K562 (cell line): ENCODE measurements around the gene ZSWIM1. TPM values are rescaled to one million over a fixed set of nuclear protein-coding genes. Genes with fewer than 3 reads are reported as not detected.

ENCODE experiments used
- BCOR ChIP-seq: fragments of 450-650 bp; IDR thresholded peaks from 2 replicates; pipeline ENCODE4 v1.6.1; 2016
- CBFB ChIP-seq: sonication (generic); formaldehyde crosslinking; IDR thresholded peaks from 2 replicates; pipeline ENCODE4 v1.4.0; 2020; ENCODE audit warnings: mild to moderate bottlenecking, missing genetic modification reagents
- CEBPB ChIP-seq: fragments of 450-650 bp; IDR thresholded peaks from 2 replicates; pipeline ENCODE4 v1.6.1; 2016; ENCODE audit warnings: missing genetic modification characterization, missing compliant biosample characterization
- DNMT1 ChIP-seq: fragments of 450-650 bp; IDR thresholded peaks from 2 replicates; pipeline ENCODE4 v1.6.1; 2016; ENCODE audit warnings: antibody characterized with exemption, mild to moderate bottlenecking
- FIP1L1 ChIP-seq: fragments of 200-400 bp; formaldehyde crosslinking; IDR thresholded peaks from 2 replicates; pipeline ENCODE4 v1.6.1; 2018; ENCODE audit warnings: mild to moderate bottlenecking, low read depth, low read length; ENCODE audit not compliant: poor library complexity, severe bottlenecking
- FOXK2 ChIP-seq, 2 experiments: fragments of 450-650 bp; IDR thresholded peaks in 1 of 2; conservative IDR thresholded peaks in 1 of 2; 2 replicates each; pipeline ENCODE4 v1.6.1; 2016; ENCODE audit warnings: low read depth in 2 of 2, mild to moderate bottlenecking in 1 of 2
- KDM1A ChIP-seq, 2 experiments: fragments of 450-650 bp; IDR thresholded peaks; 2 replicates each; pipeline ENCODE4 v1.6.1; 2016; ENCODE audit warnings: mild to moderate bottlenecking in 2 of 2
- KLF6 ChIP-seq: fragments of 250-450 bp; sonication (Bioruptor Pico); IDR thresholded peaks from 2 replicates; pipeline ENCODE4 v1.4.0; 2020; ENCODE audit warnings: mild to moderate bottlenecking, moderate library complexity, borderline replicate concordance
- MBD2 ChIP-seq: sonication (generic); IDR thresholded peaks from 2 replicates; pipeline ENCODE4 v1.6.1; 2016; ENCODE audit warnings: low read depth, borderline replicate concordance
- MCM5 ChIP-seq: fragments of 450-650 bp; IDR thresholded peaks from 2 replicates; pipeline ENCODE4 v1.6.1; 2016; ENCODE audit warnings: low read depth
- NR2C1 ChIP-seq, 2 experiments: fragments of 450-650 bp; IDR thresholded peaks; 2 replicates each; pipeline ENCODE4 v1.6.1; 2017; ENCODE audit warnings: mild to moderate bottlenecking in 2 of 2, antibody characterized with exemption in 1 of 2, inconsistent platforms in 1 of 2, missing compliant biosample characterization in 1 of 2, missing genetic modification characterization in 1 of 2
- SIN3B ChIP-seq: fragments of 450-650 bp; IDR thresholded peaks from 2 replicates; pipeline ENCODE4 v1.6.1; 2017; ENCODE audit warnings: low read depth, mild to moderate bottlenecking, moderate library complexity
- SMARCA5 ChIP-seq: fragments of 450-650 bp; IDR thresholded peaks from 2 replicates; pipeline ENCODE4 v1.6.1; 2016
- SMC3 ChIP-seq: conservative IDR thresholded peaks from 2 replicates; pipeline ENCODE4 v1.6.1; 2011; ENCODE audit warnings: low read depth, low read length, improper control_type of control experiment; ENCODE audit not compliant: insufficient read depth
- ZFPM2 ChIP-seq: fragments of 250-450 bp; sonication (Bioruptor Pico); IDR thresholded peaks from 2 replicates; pipeline ENCODE4 v1.5.1; 2022; ENCODE audit warnings: mild to moderate bottlenecking
- ZNF644 ChIP-seq: fragments of 200-800 bp; sonication (Bioruptor generic); IDR thresholded peaks from 2 replicates; pipeline ENCODE4 v1.6.1; 2016; ENCODE audit warnings: low read depth, missing genetic modification characterization, missing compliant biosample characterization
- ZNF76 ChIP-seq: fragments of 250-450 bp; sonication (Bioruptor Pico); IDR thresholded peaks from 2 replicates; pipeline ENCODE4 v1.4.0; 2020; ENCODE audit warnings: mild to moderate bottlenecking, moderate library complexity, borderline replicate concordance
- ZSCAN32 ChIP-seq: fragments of 450-650 bp; formaldehyde crosslinking; IDR thresholded peaks from 2 replicates; pipeline ENCODE4 v1.4.0; 2020; ENCODE audit warnings: mild to moderate bottlenecking, moderate library complexity
- polyA plus RNA-seq, 8 experiments: library from polyadenylated mRNA; depleted of rRNA in 4 of 8; stranded (reverse) in 5 of 8; unstranded in 3 of 8; fragments of >200 nt; fragmentation: Nextera tagmentation in 2 of 8; fragmentation: Illumina TruSeq in 1 of 8; extraction: Ambion mirVana in 2 of 8; extraction: Trizol in 1 of 8; gene quantifications; 2 replicates each; pipeline versions ENCODE4 v1.2.1 to v1.2.3, GENCODE V29; 2011 to 2014; ENCODE audit warnings: inconsistent platforms in 1 of 8, missing spikeins in 1 of 8
- total RNA-seq, 7 experiments: library from RNA; depleted of rRNA in 6 of 7; stranded (reverse); fragments of >200 nt in 6 of 7; fragmentation: Illumina TruSeq in 2 of 7; extraction: Trizol in 2 of 7; gene quantifications; 2 replicates each; pipeline versions ENCODE4 v1.2.1 to v1.2.3, GENCODE V29; 2011 to 2021; ENCODE audit warnings: low replicate concordance in 1 of 7
- TF ChIP-seq, protein P1 (sequence below): conservative IDR thresholded peaks from 2 replicates; pipeline ENCODE4 v1.6.1; 2011; ENCODE audit warnings: low read depth, mild to moderate bottlenecking, low read length; ENCODE audit not compliant: control insufficient read depth
- TF ChIP-seq, protein P2 (sequence below): fragments of 450-650 bp; IDR thresholded peaks from 2 replicates; pipeline ENCODE4 v1.6.1; 2018; ENCODE audit not compliant: partially characterized antibody
- TF ChIP-seq, protein P3 (sequence below), 2 experiments: fragments of 450-650 bp in 1 of 2; sonication (generic) in 1 of 2; formaldehyde crosslinking; conservative IDR thresholded peaks; 2 replicates each; pipeline versions ENCODE4 v1.4.0 to v1.8.1; 2020 to 2022; ENCODE audit warnings: mild to moderate bottlenecking in 1 of 2, missing genetic modification reagents in 1 of 2
- TF ChIP-seq, protein P4 (sequence below): sonication (generic); formaldehyde crosslinking; IDR thresholded peaks from 2 replicates; pipeline ENCODE4 v1.8.0; 2022; ENCODE audit warnings: missing genetic modification reagents, mild to moderate bottlenecking, borderline replicate concordance

ZSWIM1 gene
- total and polyA plus RNA-seq, 9 of the 15 experiments (the other 6 are each of a cell fraction or from before 2014, with no cell fraction given) = 2.5 to 15.6 (median 9.5) TPM

DNA sequence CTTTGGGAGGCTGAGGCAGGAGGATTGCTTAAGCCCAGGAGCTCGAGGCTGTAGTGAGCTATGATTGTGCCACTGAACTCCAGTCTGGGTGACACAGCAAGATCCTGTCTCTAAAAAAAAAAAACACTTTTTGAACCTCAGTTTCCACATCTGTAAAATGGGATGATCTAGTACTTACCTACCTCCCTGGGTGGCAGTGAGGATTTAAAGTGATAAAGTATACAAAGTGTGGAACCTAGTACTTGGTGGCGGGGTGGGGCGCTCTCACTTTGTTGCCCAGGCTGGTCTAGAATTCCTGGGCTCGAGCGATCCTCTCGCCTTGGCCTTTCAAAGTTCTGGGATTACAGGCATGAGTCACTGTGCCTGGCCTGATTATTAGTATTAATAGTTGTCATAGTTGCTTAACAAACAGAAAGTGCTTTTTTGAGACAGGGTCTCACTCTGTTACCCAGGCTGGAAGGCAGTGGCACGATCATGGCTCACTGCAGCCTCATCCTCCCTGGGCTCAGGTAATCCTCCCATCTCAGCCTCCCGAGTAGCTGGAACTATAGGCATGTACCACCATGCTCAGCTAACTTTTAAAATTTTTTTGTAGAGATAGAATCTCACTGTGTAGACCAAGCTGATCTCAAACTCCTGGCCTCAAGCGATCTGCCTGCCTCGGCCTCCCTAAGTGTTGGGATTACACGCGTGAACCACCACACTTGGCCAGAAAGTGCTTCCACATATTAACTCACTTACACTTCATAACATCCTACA lies 37.9 kb downstream of the ZSWIM1 start (continued):
- no peak for TF ChIP-seq SMC3
- TF ChIP-seq ZFPM2 (CRISPR knock-in tag) = no peak
- TF ChIP-seq, protein P1, sequence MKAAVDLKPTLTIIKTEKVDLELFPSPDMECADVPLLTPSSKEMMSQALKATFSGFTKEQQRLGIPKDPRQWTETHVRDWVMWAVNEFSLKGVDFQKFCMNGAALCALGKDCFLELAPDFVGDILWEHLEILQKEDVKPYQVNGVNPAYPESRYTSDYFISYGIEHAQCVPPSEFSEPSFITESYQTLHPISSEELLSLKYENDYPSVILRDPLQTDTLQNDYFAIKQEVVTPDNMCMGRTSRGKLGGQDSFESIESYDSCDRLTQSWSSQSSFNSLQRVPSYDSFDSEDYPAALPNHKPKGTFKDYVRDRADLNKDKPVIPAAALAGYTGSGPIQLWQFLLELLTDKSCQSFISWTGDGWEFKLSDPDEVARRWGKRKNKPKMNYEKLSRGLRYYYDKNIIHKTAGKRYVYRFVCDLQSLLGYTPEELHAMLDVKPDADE = no peak
- no peak for TF ChIP-seq ZNF76 (CRISPR knock-in tag)
- peak; percentile 82 for TF ChIP-seq SMARCA5
- TF ChIP-seq BCOR = peak; percentile 97
- TF ChIP-seq, protein P2, sequence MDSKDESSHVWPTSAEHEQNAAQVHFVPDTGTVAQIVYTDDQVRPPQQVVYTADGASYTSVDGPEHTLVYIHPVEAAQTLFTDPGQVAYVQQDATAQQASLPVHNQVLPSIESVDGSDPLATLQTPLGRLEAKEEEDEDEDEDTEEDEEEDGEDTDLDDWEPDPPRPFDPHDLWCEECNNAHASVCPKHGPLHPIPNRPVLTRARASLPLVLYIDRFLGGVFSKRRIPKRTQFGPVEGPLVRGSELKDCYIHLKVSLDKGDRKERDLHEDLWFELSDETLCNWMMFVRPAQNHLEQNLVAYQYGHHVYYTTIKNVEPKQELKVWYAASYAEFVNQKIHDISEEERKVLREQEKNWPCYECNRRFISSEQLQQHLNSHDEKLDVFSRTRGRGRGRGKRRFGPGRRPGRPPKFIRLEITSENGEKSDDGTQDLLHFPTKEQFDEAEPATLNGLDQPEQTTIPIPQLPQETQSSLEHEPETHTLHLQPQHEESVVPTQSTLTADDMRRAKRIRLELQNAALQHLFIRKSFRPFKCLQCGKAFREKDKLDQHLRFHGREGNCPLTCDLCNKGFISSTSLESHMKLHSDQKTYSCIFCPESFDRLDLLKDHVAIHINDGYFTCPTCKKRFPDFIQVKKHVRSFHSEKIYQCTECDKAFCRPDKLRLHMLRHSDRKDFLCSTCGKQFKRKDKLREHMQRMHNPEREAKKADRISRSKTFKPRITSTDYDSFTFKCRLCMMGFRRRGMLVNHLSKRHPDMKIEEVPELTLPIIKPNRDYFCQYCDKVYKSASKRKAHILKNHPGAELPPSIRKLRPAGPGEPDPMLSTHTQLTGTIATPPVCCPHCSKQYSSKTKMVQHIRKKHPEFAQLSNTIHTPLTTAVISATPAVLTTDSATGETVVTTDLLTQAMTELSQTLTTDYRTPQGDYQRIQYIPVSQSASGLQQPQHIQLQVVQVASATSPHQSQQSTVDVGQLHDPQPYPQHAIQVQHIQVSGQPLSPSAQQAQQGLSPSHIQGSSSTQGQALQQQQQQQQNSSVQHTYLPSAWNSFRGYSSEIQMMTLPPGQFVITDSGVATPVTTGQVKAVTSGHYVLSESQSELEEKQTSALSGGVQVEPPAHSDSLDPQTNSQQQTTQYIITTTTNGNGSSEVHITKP = no peak
- TF ChIP-seq CBFB (CRISPR knock-in tag) = no peak
- TF ChIP-seq CEBPB = no peak
- no peak for TF ChIP-seq KLF6 (CRISPR knock-in tag)
- TF ChIP-seq NR2C1 (IDR thresholded peaks at IDR 0.05) = no peak
- no peak for TF ChIP-seq NR2C1 (tag; IDR thresholded peaks at IDR 0.05)
- no peak for TF ChIP-seq MBD2
- TF ChIP-seq, protein P3, sequence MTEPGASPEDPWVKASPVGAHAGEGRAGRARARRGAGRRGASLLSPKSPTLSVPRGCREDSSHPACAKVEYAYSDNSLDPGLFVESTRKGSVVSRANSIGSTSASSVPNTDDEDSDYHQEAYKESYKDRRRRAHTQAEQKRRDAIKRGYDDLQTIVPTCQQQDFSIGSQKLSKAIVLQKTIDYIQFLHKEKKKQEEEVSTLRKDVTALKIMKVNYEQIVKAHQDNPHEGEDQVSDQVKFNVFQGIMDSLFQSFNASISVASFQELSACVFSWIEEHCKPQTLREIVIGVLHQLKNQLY (CRISPR knock-in tag; conservative IDR thresholded peaks at IDR 0.05) = no peak
- no peak for TF ChIP-seq ZSCAN32 (CRISPR knock-in tag)
- no peak for TF ChIP-seq SIN3B
- peak; percentile 32 to 69; a peak in 2 of 4 replicates for TF ChIP-seq KDM1A (IDR thresholded peaks at IDR 0.05)
- TF ChIP-seq MCM5 = no peak
- TF ChIP-seq, protein P4, sequence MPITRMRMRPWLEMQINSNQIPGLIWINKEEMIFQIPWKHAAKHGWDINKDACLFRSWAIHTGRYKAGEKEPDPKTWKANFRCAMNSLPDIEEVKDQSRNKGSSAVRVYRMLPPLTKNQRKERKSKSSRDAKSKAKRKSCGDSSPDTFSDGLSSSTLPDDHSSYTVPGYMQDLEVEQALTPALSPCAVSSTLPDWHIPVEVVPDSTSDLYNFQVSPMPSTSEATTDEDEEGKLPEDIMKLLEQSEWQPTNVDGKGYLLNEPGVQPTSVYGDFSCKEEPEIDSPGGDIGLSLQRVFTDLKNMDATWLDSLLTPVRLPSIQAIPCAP = no peak
- no peak for TF ChIP-seq DNMT1
- no peak for TF ChIP-seq FIP1L1
- TF ChIP-seq FOXK2 (conservative IDR thresholded peaks at IDR 0.05 in 1 of 2, IDR thresholded peaks at IDR 0.05 in 1 of 2; ENCODE audit: low read depth in 2 of 2) = no peak
- no peak for TF ChIP-seq ZNF644 (tag)
